KOPT-K1 (cell line): Measurements from ENCODE around the gene ASTN2.

Experiments
- H3K27ac ChIP-seq: fragments of 200-600 bp; sonication (generic); 2 replicates; pipeline ENCODE4 v1.5.1; 2016; ENCODE audit warnings: antibody characterized with exemption, mild to moderate bottlenecking, low read depth, low read length; ENCODE audit not compliant: poor library complexity, severe bottlenecking
- H3K36me3 ChIP-seq: fragments of 200-600 bp; sonication (generic); 2 replicates; pipeline ENCODE4 v1.5.1; 2017; ENCODE audit warnings: antibody characterized with exemption, mild to moderate bottlenecking, low read length, moderate library complexity; ENCODE audit not compliant: insufficient read depth
- H3K9me3 ChIP-seq: fragments of 200-600 bp; sonication (generic); 2 replicates; pipeline ENCODE4 v1.5.1; 2017; ENCODE audit warnings: antibody characterized with exemption, low read length, mild to moderate bottlenecking; ENCODE audit not compliant: insufficient read depth, poor library complexity, severe bottlenecking

The ASTN2 gene

GRCh38 chr9:117097761-117098160 lies 317.1 kb downstream of the ASTN2 start:
- H3K27ac ChIP-seq: no peak overlapping the region
- H3K36me3 ChIP-seq: no peaks in the 10 kb centered on the region
- no peaks in the 10 kb centered on the region for H3K9me3 ChIP-seq

- no peaks in the 10 kb centered on the region for H3K9me3 ChIP-seq
- H3K36me3 ChIP-seq: no peaks in the 10 kb centered on the region
- H3K27ac ChIP-seq: no peak overlapping the region
Measured at GRCh38 chr9:117096138-117096537, 318.7 kb downstream of the ASTN2 start.

GRCh38 chr9:117095081-117095480 lies 319.8 kb downstream of the ASTN2 start:
- H3K36me3 ChIP-seq: no peaks in the 10 kb centered on the region
- H3K9me3 ChIP-seq: no peaks in the 10 kb centered on the region
- H3K27ac ChIP-seq: no peak overlapping the region

- no peaks in the 10 kb centered on the region for H3K36me3 ChIP-seq
- H3K27ac ChIP-seq: no peak overlapping the region
- H3K9me3 ChIP-seq: no peaks in the 10 kb centered on the region
Measured at GRCh38 chr9:117093891-117094844, 320.7 kb downstream of the ASTN2 start.

- H3K27ac ChIP-seq: no peak overlapping the region
- no peaks in the 10 kb centered on the region for H3K9me3 ChIP-seq
- H3K36me3 ChIP-seq: no peaks in the 10 kb centered on the region
Measured at GRCh38 chr9:117092582-117092981, 322.3 kb downstream of the ASTN2 start.

- Histone ChIP-seq H3K9me3 (no peaks in the 10 kb centered on the region), H3K27ac (no peak overlapping the region), H3K36me3 (no peaks in the 10 kb centered on the region)
Measured at GRCh38 chr9:117091529-117091928, 323.3 kb downstream of the ASTN2 start.

GRCh38 chr9:117088786-117089185 lies 326.1 kb downstream of the ASTN2 start:
- H3K27ac ChIP-seq: no peak overlapping the region
- H3K9me3 ChIP-seq: no peaks in the 10 kb centered on the region

GRCh38 chr9:117088140-117088539 lies 326.7 kb downstream of the ASTN2 start:
- Histone ChIP-seq H3K9me3 (no peaks in the 10 kb centered on the region), H3K36me3 (no peaks in the 10 kb centered on the region), H3K27ac (no peak overlapping the region)

More at GRCh38 chr9:117088786-117089185, 326.1 kb downstream of the ASTN2 start:
- no peaks in the 10 kb centered on the region for H3K36me3 ChIP-seq

- Histone ChIP-seq H3K36me3 (no peaks in the 10 kb centered on the region), H3K9me3 (no peaks in the 10 kb centered on the region), H3K27ac (no peak overlapping the region)
Measured at GRCh38 chr9:117084221-117084620, 330.6 kb downstream of the ASTN2 start.

- H3K9me3 ChIP-seq: no peaks in the 10 kb centered on the region
- no peak overlapping the region for H3K27ac ChIP-seq
- no peaks in the 10 kb centered on the region for H3K36me3 ChIP-seq
Measured at GRCh38 chr9:117083559-117083958, 331.3 kb downstream of the ASTN2 start.

GRCh38 chr9:117081641-117082317 lies 333.1 kb downstream of the ASTN2 start:
- no peaks in the 10 kb centered on the region for H3K36me3 ChIP-seq
- no peak overlapping the region for H3K27ac ChIP-seq
- H3K9me3 ChIP-seq: no peaks in the 10 kb centered on the region

- Histone ChIP-seq H3K9me3 (no peaks in the 10 kb centered on the region), H3K27ac (no peak overlapping the region), H3K36me3 (no peaks in the 10 kb centered on the region)
Measured at GRCh38 chr9:117080765-117081390, 334.0 kb downstream of the ASTN2 start.

- Histone ChIP-seq H3K27ac (no peak overlapping the region), H3K36me3 (no peaks in the 10 kb centered on the region), H3K9me3 (no peaks in the 10 kb centered on the region)
Measured at GRCh38 chr9:117076571-117077290, 338.1 kb downstream of the ASTN2 start.

- H3K27ac ChIP-seq: no peak overlapping the region
- no peaks in the 10 kb centered on the region for H3K36me3 ChIP-seq
- H3K9me3 ChIP-seq: no peaks in the 10 kb centered on the region
Measured at GRCh38 chr9:117075636-117076035, 339.2 kb downstream of the ASTN2 start.
